IMR-90 (cell line): ENCODE results near the gene FUT4. TPM values are rescaled to one million over a fixed set of nuclear protein-coding genes. Genes with fewer than 3 reads are reported as not detected.

Experiments used
- ATAC-seq: fragments of 200-7000 bp; cut with Tn5 transposase; 2 replicates; pipeline ENCODE4 v1.9.1; 2020; ENCODE audit warnings: low read depth, mild to moderate bottlenecking, moderate library complexity
- BruUV-seq: library from RNA; stranded (reverse); fragments of 400-500 nt; replicated peaks from 2 replicates; lab custom pipeline; 2021; lab: Mats Ljungman, UMichigan
- CTCF ChIA-PET: fragments of 300-600 bp; formaldehyde crosslinking; extraction: SDS; loops from one replicate; lab custom pipeline; 2021; ENCODE audit warnings: antibody characterized with exemption; lab: Yijun Ruan, JAX
- POLR2A ChIA-PET: fragments of 300-600 bp; sonication (Branson Sonifier 250); formaldehyde crosslinking; loops from one replicate; lab custom pipeline; 2022; ENCODE audit warnings: antibody characterized with exemption; ENCODE audit not compliant: unreplicated experiment; lab: Charles Lee
- DNase-seq: peaks from one replicate; pipeline ENCODE4 v3.0.0; 2013
- H2AFZ ChIP-seq: replicated peaks from 2 replicates; pipeline ENCODE3; 2013; ENCODE audit warnings: low read length, mild to moderate bottlenecking; ENCODE audit not compliant: poor library complexity
- H2AK5ac ChIP-seq: 2 replicates; pipeline ENCODE4 v1.6.1; 2013; ENCODE audit warnings: low read depth, low read length, inconsistent platforms
- H2AK9ac ChIP-seq: replicated peaks from 2 replicates; pipeline ENCODE3; 2013; ENCODE audit warnings: mild to moderate bottlenecking, low read depth, low read length, moderate library complexity; ENCODE audit not compliant: poor library complexity
- H2BK120ac ChIP-seq: 2 replicates; pipeline ENCODE4 v1.6.1; 2013; ENCODE audit warnings: low read depth, low read length, inconsistent platforms
- H2BK15ac ChIP-seq: 3 replicates; pipeline ENCODE4 v1.6.1; 2013; ENCODE audit warnings: low read depth, low read length, inconsistent platforms
- H2BK20ac ChIP-seq: 2 replicates; pipeline ENCODE4 v1.6.1; 2013; ENCODE audit warnings: low read depth, mild to moderate bottlenecking, inconsistent platforms, low read length, moderate library complexity
- H2BK5ac ChIP-seq: 2 replicates; pipeline ENCODE4 v1.6.1; 2013; ENCODE audit warnings: mild to moderate bottlenecking, low read depth, low read length, inconsistent platforms; ENCODE audit not compliant: poor library complexity, severe bottlenecking
- H3K14ac ChIP-seq: replicated peaks from 2 replicates; pipeline ENCODE4 v1.6.1; 2013; ENCODE audit warnings: low read depth, low read length, inconsistent platforms
- H3K18ac ChIP-seq: 2 replicates; pipeline ENCODE4 v1.6.1; 2013; ENCODE audit warnings: low read depth, low read length, control low read depth
- H3K23ac ChIP-seq: 2 replicates; pipeline ENCODE4 v1.6.1; 2013; ENCODE audit warnings: low read depth, low read length, inconsistent platforms
- H3K27ac ChIP-seq: 2 replicates; pipeline ENCODE4 v1.5.1; 2013; ENCODE audit warnings: mild to moderate bottlenecking, control low read depth, low read length; ENCODE audit not compliant: insufficient read depth
- H3K27me3 ChIP-seq: 2 replicates; pipeline ENCODE4 v1.6.1; 2013; ENCODE audit warnings: low read length; ENCODE audit not compliant: control insufficient read depth, insufficient read depth
- H3K36me3 ChIP-seq: 2 replicates; pipeline ENCODE4 v1.6.1; 2013; ENCODE audit warnings: low read length, mixed read lengths; ENCODE audit not compliant: control insufficient read depth, insufficient read depth
- H3K4ac ChIP-seq: 2 replicates; pipeline ENCODE4 v1.6.1; 2013; ENCODE audit warnings: low read depth, low read length, inconsistent platforms
- H3K4me1 ChIP-seq: 2 replicates; pipeline ENCODE4 v1.6.1; 2013; ENCODE audit warnings: low read length, mixed read lengths; ENCODE audit not compliant: control insufficient read depth, insufficient read depth
- H3K4me2 ChIP-seq: 2 replicates; pipeline ENCODE4 v1.6.1; 2013; ENCODE audit warnings: low read depth, mild to moderate bottlenecking, control low read depth, low read length, moderate library complexity
- H3K4me3 ChIP-seq: 2 replicates; pipeline ENCODE4 v1.5.1; 2013; ENCODE audit warnings: low read depth, mild to moderate bottlenecking, control low read depth, low read length, moderate library complexity; ENCODE audit not compliant: insufficient read depth
- H3K56ac ChIP-seq: 2 replicates; pipeline ENCODE4 v1.6.1; 2013; ENCODE audit warnings: low read length, inconsistent platforms; ENCODE audit not compliant: insufficient read depth; ENCODE audit errors: extremely low read depth
- H3K79me1 ChIP-seq, 2 experiments: 2 replicates each; pipeline ENCODE4 v1.6.1; 2013; ENCODE audit warnings: low read length in 2 of 2, inconsistent platforms in 1 of 2, low read depth in 1 of 2
- H3K9ac ChIP-seq: 2 replicates; pipeline ENCODE4 v1.6.1; 2013; ENCODE audit warnings: low read depth, low read length, control low read depth
- H3K9me1 ChIP-seq: 2 replicates; pipeline ENCODE4 v1.6.1; 2013; ENCODE audit warnings: low read length, inconsistent platforms; ENCODE audit not compliant: insufficient read depth
- H3K9me3 ChIP-seq: 2 replicates; pipeline ENCODE4 v1.6.1; 2013; ENCODE audit warnings: low read length; ENCODE audit not compliant: control insufficient read depth, insufficient read depth
- H4K20me1 ChIP-seq: 2 replicates; pipeline ENCODE4 v1.6.1; 2013; ENCODE audit warnings: low read length, inconsistent platforms; ENCODE audit not compliant: insufficient read depth
- H4K5ac ChIP-seq: 2 replicates; pipeline ENCODE4 v1.6.1; 2013; ENCODE audit warnings: mild to moderate bottlenecking, low read depth, low read length, control low read depth
- H4K8ac ChIP-seq, 2 experiments: 2 replicates each; pipeline ENCODE4 v1.6.1; 2013; ENCODE audit warnings: low read depth in 2 of 2, low read length in 2 of 2, control low read depth in 1 of 2, inconsistent platforms in 1 of 2
- H4K91ac ChIP-seq: 2 replicates; pipeline ENCODE4 v1.6.1; 2013; ENCODE audit warnings: low read depth, low read length, inconsistent platforms; ENCODE audit not compliant: insufficient read depth
- BHLHE40 ChIP-seq: fragments of 150-350 bp; IDR thresholded peaks from 2 replicates; pipeline ENCODE4 v1.6.1; 2016; ENCODE audit warnings: mild to moderate bottlenecking, low read depth, low read length
- CEBPB ChIP-seq: IDR thresholded peaks from 2 replicates; pipeline ENCODE4 v1.6.1; 2012; ENCODE audit warnings: low read depth, low read length, improper control_type of control experiment
- CHD1 ChIP-seq: IDR thresholded peaks from 2 replicates; pipeline ENCODE4 v1.6.1; 2012; ENCODE audit warnings: low read depth, low read length, improper control_type of control experiment
- CTCF ChIP-seq: conservative IDR thresholded peaks from 2 replicates; pipeline ENCODE4 v1.5.1; 2012; ENCODE audit warnings: mild to moderate bottlenecking, low read depth, low read length, improper control_type of control experiment
- ELK1 ChIP-seq: fragments of 150-350 bp; IDR thresholded peaks from 2 replicates; pipeline ENCODE4 v1.6.1; 2016; ENCODE audit warnings: low read depth, mild to moderate bottlenecking, low read length, moderate library complexity, borderline replicate concordance
- FOS ChIP-seq: fragments of 150-350 bp; IDR thresholded peaks from 2 replicates; pipeline ENCODE4 v1.6.1; 2016; ENCODE audit warnings: low read depth, low read length
- MAFK ChIP-seq: IDR thresholded peaks from 2 replicates; pipeline ENCODE4 v1.6.1; 2012; ENCODE audit warnings: low read depth, low read length, improper control_type of control experiment
- MAZ ChIP-seq: IDR thresholded peaks from 2 replicates; pipeline ENCODE4 v1.6.1; 2012; ENCODE audit warnings: low read depth, mild to moderate bottlenecking, low read length, improper control_type of control experiment, moderate library complexity, borderline replicate concordance
- MXI1 ChIP-seq: IDR thresholded peaks from 2 replicates; pipeline ENCODE4 v1.6.1; 2012; ENCODE audit warnings: low read depth, mild to moderate bottlenecking, low read length, moderate library complexity, borderline replicate concordance
- NFE2L2 ChIP-seq: fragments of 150-350 bp; IDR thresholded peaks from 2 replicates; pipeline ENCODE4 v1.6.1; 2016; ENCODE audit warnings: low read depth, mild to moderate bottlenecking, low read length
- POLR2A ChIP-seq: IDR thresholded peaks from 2 replicates; pipeline ENCODE4 v1.6.1; 2012; ENCODE audit warnings: mild to moderate bottlenecking, low read depth, low read length
- RAD21 ChIP-seq: IDR thresholded peaks from 2 replicates; pipeline ENCODE4 v1.6.1; 2012; ENCODE audit warnings: low read length, improper control_type of control experiment
- RCOR1 ChIP-seq: IDR thresholded peaks from 2 replicates; pipeline ENCODE4 v1.6.1; 2012; ENCODE audit warnings: mild to moderate bottlenecking, low read length, improper control_type of control experiment; ENCODE audit not compliant: insufficient replicate concordance
- RFX5 ChIP-seq: IDR thresholded peaks from 2 replicates; pipeline ENCODE4 v1.8.0; 2012; ENCODE audit warnings: low read depth, mild to moderate bottlenecking, low read length, moderate library complexity
- SMC3 ChIP-seq: fragments of 150-350 bp; IDR thresholded peaks from 2 replicates; pipeline ENCODE4 v1.6.1; 2016; ENCODE audit warnings: low read depth, mild to moderate bottlenecking, antibody characterized with exemption, low read length, moderate library complexity
- WGBS, 2 experiments: methylation state at CpG; one replicate each; pipeline versions ENCODE4 v1.1.5 to v1.1.7; 2013; ENCODE audit warnings: missing lambda C conversion rate in 2 of 2; ENCODE audit not compliant: insufficient read length in 1 of 2; ENCODE audit errors: extremely low coverage in 2 of 2; 5-methylcytosine and 5-hydroxymethylcytosine counted together
- dilution Hi-C: fragments of 300-500 bp; cut with HindIII; formaldehyde crosslinking; loops from one replicate; pipeline ENCODE4 v1.14.3; 2018; ENCODE audit warnings: low sequenced_read_pairs; ENCODE audit not compliant: unreplicated experiment
- in situ Hi-C: fragments of 300-500 bp; cut with MboI; formaldehyde crosslinking; loops from 3 replicates; pipeline ENCODE4 v1.14.3; 2019; ENCODE audit warnings: low sequenced_read_pairs, inconsistent platforms, mixed read lengths
- intact Hi-C: fragments of 100-400 bp; cut with micrococcal nuclease; formaldehyde crosslinking; loops from 2 replicates; pipeline ENCODE4 v1.10.0; 2022
- polyA plus RNA-seq, 3 experiments: library from polyadenylated mRNA; depleted of rRNA; stranded (reverse); fragments of >200 nt; gene quantifications; 2 replicates each; pipeline ENCODE4 v1.2.3, GENCODE V29; 2012; ENCODE audit warnings: low replicate concordance in 1 of 3
- total RNA-seq: library from RNA; depleted of rRNA; stranded (reverse); fragments of >200 nt; gene quantifications from 2 replicates; pipeline ENCODE4 v1.2.3, GENCODE V29; 2012
- TF ChIP-seq, protein P1 (sequence below): fragments of 150-350 bp; IDR thresholded peaks from 2 replicates; pipeline ENCODE4 v1.6.1; 2017; ENCODE audit warnings: mild to moderate bottlenecking, antibody characterized with exemption, low read length, low read depth

FUT4 gene
- total and polyA plus RNA-seq, 2 of the 4 experiments (the other 2 are of a cell fraction) = 2.2 to 2.4 TPM

DNA sequence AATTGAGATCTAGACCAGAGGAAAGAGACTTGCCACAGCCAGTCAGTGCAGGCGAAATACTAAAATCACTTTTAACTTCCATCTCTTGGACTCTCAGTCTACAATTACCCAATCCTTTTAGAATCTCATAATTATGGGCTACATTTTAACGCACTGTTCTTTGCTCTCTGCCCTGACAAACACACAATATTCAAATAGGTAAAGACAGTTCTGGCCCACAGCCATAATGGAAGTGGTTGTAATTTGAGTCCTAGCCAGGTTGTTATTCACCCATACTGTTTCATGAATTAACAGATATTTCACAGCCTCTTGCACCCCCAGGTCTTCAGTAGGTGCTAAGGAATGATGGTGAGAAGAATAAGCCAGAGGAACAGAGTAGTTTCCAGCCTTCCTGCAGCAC, 30.6 kb upstream of the FUT4 start:
- no peak overlapping the region for H3K23ac ChIP-seq
- in situ Hi-C loops = no loop called here
- no peak overlapping the region for H3K18ac ChIP-seq
- H3K4me1 ChIP-seq = peaks cover 2% of the 10 kb centered on the region; the same call in 1 of the 2 replicates
- H2BK120ac ChIP-seq = no peak overlapping the region
- BruUV-seq = no TSS peak
- no peak overlapping the region for H3K14ac ChIP-seq
- H2BK5ac ChIP-seq = no peak overlapping the region
- TF ChIP-seq ELK1 = no peak
- no peak for TF ChIP-seq CTCF
- no peak for TF ChIP-seq RAD21
- no peak for TF ChIP-seq MXI1
- TF ChIP-seq CEBPB = no peak
- no peak for TF ChIP-seq NFE2L2
- TF ChIP-seq MAZ = no peak
- TF ChIP-seq, protein P1, sequence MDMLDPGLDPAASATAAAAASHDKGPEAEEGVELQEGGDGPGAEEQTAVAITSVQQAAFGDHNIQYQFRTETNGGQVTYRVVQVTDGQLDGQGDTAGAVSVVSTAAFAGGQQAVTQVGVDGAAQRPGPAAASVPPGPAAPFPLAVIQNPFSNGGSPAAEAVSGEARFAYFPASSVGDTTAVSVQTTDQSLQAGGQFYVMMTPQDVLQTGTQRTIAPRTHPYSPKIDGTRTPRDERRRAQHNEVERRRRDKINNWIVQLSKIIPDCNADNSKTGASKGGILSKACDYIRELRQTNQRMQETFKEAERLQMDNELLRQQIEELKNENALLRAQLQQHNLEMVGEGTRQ = no peak
- no peak for TF ChIP-seq MAFK
- TF ChIP-seq CHD1 = no peak
- TF ChIP-seq FOS = no peak
- TF ChIP-seq BHLHE40 = no peak
- no peak for TF ChIP-seq RCOR1
- TF ChIP-seq RFX5 = no peak
- no peak for TF ChIP-seq SMC3
- no peak for TF ChIP-seq POLR2A
- H3K27me3 ChIP-seq = peaks cover 8% of the 10 kb centered on the region
- H3K79me1 ChIP-seq = no peaks in the 10 kb centered on the region
- H2AK5ac ChIP-seq = no peak overlapping the region
- no peak overlapping the region for H2AK9ac ChIP-seq
- H3K9me3 ChIP-seq = no peaks in the 10 kb centered on the region
- H3K4ac ChIP-seq = no peak overlapping the region
- POLR2A ChIA-PET = no interaction called here
- no peak overlapping the region for H2BK15ac ChIP-seq
- no peak overlapping the region for H3K56ac ChIP-seq
- CTCF ChIA-PET = interaction anchor here (1.1 kb wide), 2 partner anchors 8 to 618 kb away, joined by 4 read pairs; no protein-coding TSS in a partner anchor
- no peaks in the 10 kb centered on the region for H4K20me1 ChIP-seq
- H4K5ac ChIP-seq = no peak overlapping the region
- no peak overlapping the region for H3K4me2 ChIP-seq
- H3K9me1 ChIP-seq = no peaks in the 10 kb centered on the region
- no peak overlapping the region for H4K91ac ChIP-seq
- no peak overlapping the region for H3K9ac ChIP-seq
- WGBS, 2 experiments = no CpG with 5 or more reads among the region's 2 CpGs
- H2AFZ ChIP-seq = no peak overlapping the region
- dilution Hi-C loops = no loop called here
- no peak overlapping the region for H4K8ac ChIP-seq
- no peak overlapping the region for H2BK20ac ChIP-seq
- no peak overlapping the region for H3K4me3 ChIP-seq
- DNase-seq (no peak), ATAC-seq (no peak)
- H3K36me3 ChIP-seq = no peaks in the 10 kb centered on the region
- H3K27ac ChIP-seq = no peak overlapping the region
- intact Hi-C loops = no loop called here
